ENCODE data around the gene GSTP1. TPM values are rescaled to one million over a fixed set of nuclear protein-coding genes. Genes with fewer than 3 reads are reported as not detected.
A peak's percentile ranks its signal among the peaks of the same experiment; 100 is the strongest.

The GSTP1 gene
- total and polyA plus RNA-seq, 9 of the 15 experiments (the other 6 are each of a cell fraction or from before 2014, with no cell fraction given): 592 to 2,150 (median 1,204) TPM

- no peak for TF ChIP-seq CLOCK (CRISPR knock-in tag; IDR thresholded peaks at IDR 0.05; ENCODE audit: borderline replicate concordance)
- no peak for TF ChIP-seq TFE3 (CRISPR knock-in tag; IDR thresholded peaks at IDR 0.05)
- TF ChIP-seq TAF15 (IDR thresholded peaks at IDR 0.05; ENCODE audit: low read depth, low read length): no peak
- no peak for TF ChIP-seq ZNF551 (CRISPR knock-in tag; IDR thresholded peaks at IDR 0.05)
- TF ChIP-seq SOX6 (IDR thresholded peaks at IDR 0.05): peak; percentile 43; the same call in 1 of the 2 replicates
- TF ChIP-seq BRD9 (IDR thresholded peaks at IDR 0.05; ENCODE audit: low read depth, partially characterized antibody): no peak
- no peak for TF ChIP-seq POLR2AphosphoS2 (IDR thresholded peaks at IDR 0.05; ENCODE audit: low read length)
- peak; percentile 32; the same call in 1 of the 2 replicates for TF ChIP-seq NCOA1 (IDR thresholded peaks at IDR 0.05; ENCODE audit: low read depth)
- TF ChIP-seq ZNF518B (CRISPR knock-in tag; IDR thresholded peaks at IDR 0.05): no peak
- no peak for TF ChIP-seq ZNF12 (CRISPR knock-in tag; IDR thresholded peaks at IDR 0.05)
- no peak for TF ChIP-seq CCAR2 (IDR thresholded peaks at IDR 0.05; ENCODE audit: low read depth, low read length)
- TF ChIP-seq HNRNPLL (IDR thresholded peaks at IDR 0.05; ENCODE audit: low read depth, low read length, poor library complexity, severe bottlenecking): no peak
- TF ChIP-seq ZNF347 (CRISPR knock-in tag; IDR thresholded peaks at IDR 0.05; ENCODE audit: low read depth): no peak
- TF ChIP-seq ELK1 (CRISPR knock-in tag; IDR thresholded peaks at IDR 0.05): no peak
- 0 out of 2 replicates have a peak, but pooled peaks have one; percentile 35 for TF ChIP-seq NBN (IDR thresholded peaks at IDR 0.05; ENCODE audit: low read depth)
- TF ChIP-seq ARHGAP35 (IDR thresholded peaks at IDR 0.05; ENCODE audit: partially characterized antibody): no peak
- TF ChIP-seq FIP1L1 (IDR thresholded peaks at IDR 0.05; ENCODE audit: low read depth, low read length, poor library complexity, severe bottlenecking): no peak
- 0 out of 2 replicates have a peak, but pooled peaks have one; percentile 43 for TF ChIP-seq MBD2 (IDR thresholded peaks at IDR 0.05; ENCODE audit: borderline replicate concordance, low read depth)
- no peak for TF ChIP-seq ZBTB17 (CRISPR knock-in tag; IDR thresholded peaks at IDR 0.05)
- no peak for TF ChIP-seq RUNX1 (IDR thresholded peaks at IDR 0.05; ENCODE audit: low read depth)
These were observed 16.9 kb downstream of the GSTP1 start (continued) for GRCh38 chr11:67600324-67601029.
